Mammary epithelial cell (primary cell): ENCODE results near the gene CHID1.

Experiments
- CTCF ChIP-seq, 2 donors: IDR thresholded peaks in 1 of 2; conservative IDR thresholded peaks in 1 of 2; 2 replicates each; pipeline ENCODE4 v1.5.1; 2011 to 2012; ENCODE audit warnings: inconsistent platforms in 2 of 2, low read length in 2 of 2, mild to moderate bottlenecking in 2 of 2, control low read depth in 1 of 2, low read depth in 1 of 2; ENCODE audit not compliant: insufficient read depth in 1 of 2; ENCODE audit errors: extremely low read depth in 1 of 2
- EZH2 ChIP-seq: IDR thresholded peaks from 2 replicates; pipeline ENCODE4 v1.6.1; 2012; ENCODE audit warnings: low read length, inconsistent platforms, borderline replicate concordance

GRCh38 chr11:864898-865297 is 45.7 kb downstream of the CHID1 start:
- TF ChIP-seq CTCF (conservative IDR thresholded peaks at IDR 0.05 in 1 of 2, IDR thresholded peaks at IDR 0.05 in 1 of 2; ENCODE audit: extremely low read depth in 1 of 2, insufficient read depth in 1 of 2, low read depth in 1 of 2, low read length in 2 of 2), result no peak
- TF ChIP-seq EZH2, result no peak
